OCI-LY1 (cell line): Measurements from ENCODE around the gene PTPN14.

ENCODE experiments used
- CTCF ChIP-seq: fragments of 200-600 bp; sonication (generic), shearing (Covaris generic); IDR thresholded peaks from 2 replicates; pipeline ENCODE4 v1.5.1; 2017; ENCODE audit warnings: mild to moderate bottlenecking, antibody characterized with exemption, low read length, moderate library complexity, mixed read lengths
- EZH2 ChIP-seq: fragments of 200-600 bp; sonication (generic), shearing (Covaris generic); IDR thresholded peaks from 2 replicates; pipeline ENCODE4 v1.8.0; 2017; ENCODE audit warnings: borderline replicate concordance, mixed run types, mild to moderate bottlenecking, antibody characterized with exemption, low read length, moderate library complexity, mixed read lengths

GRCh38 chr1:214467078-214467585 lies 84.3 kb downstream of the PTPN14 start:
- TF ChIP-seq CTCF (no peak), EZH2 (no peak)
